B cell (primary cell): Measurements from ENCODE around the gene N4BP2L1. TPM values are rescaled to one million over a fixed set of nuclear protein-coding genes. Genes with fewer than 3 reads are reported as not detected.

Source experiments
- ATAC-seq: fragments of 200-7000 bp; cut with Tn5 transposase; one replicate; pipeline ENCODE4 v1.10.0; 2021; ENCODE audit warnings: low read depth, mild to moderate bottlenecking, moderate number of reproducible peaks, moderate library complexity
- CTCF ChIA-PET: fragments of 350-600 bp; sonication (Branson Sonifier 250); formaldehyde crosslinking; loops from one replicate; lab custom pipeline; 2021; ENCODE audit warnings: antibody characterized with exemption, inconsistent platforms; lab: Charles Lee
- POLR2A ChIA-PET: fragments of 350-600 bp; sonication (Branson Sonifier 250); formaldehyde crosslinking; loops from one replicate; lab custom pipeline; 2021; ENCODE audit warnings: antibody characterized with exemption; lab: Charles Lee
- DNase-seq: peaks from one replicate; pipeline ENCODE4 v3.0.0; 2013
- H2AFZ ChIP-seq: 2 replicates; pipeline ENCODE4 v1.6.1; 2012; ENCODE audit warnings: mild to moderate bottlenecking, low read depth, low read length; ENCODE audit not compliant: insufficient read depth, poor library complexity, severe bottlenecking
- H3K27ac ChIP-seq, 2 donors: 1 replicate in 1 of 2; 2 replicates in 1 of 2; pipeline ENCODE4 v1.5.1; 2012 to 2013; ENCODE audit warnings: low read length in 2 of 2, mild to moderate bottlenecking in 2 of 2, moderate library complexity in 1 of 2
- H3K27me3 ChIP-seq, 4 experiments: fragments of 200-600 bp in 1 of 4; sonication (generic) in 1 of 4; replicated peaks in 1 of 4; 1 replicate in 2 of 4; 2 replicates in 2 of 4; pipeline versions ENCODE4 v1.6.1 to v1.7.0; 2013 to 2016; ENCODE audit warnings: low read length in 3 of 4, mild to moderate bottlenecking in 2 of 4, mixed read lengths in 1 of 4, moderate library complexity in 1 of 4; ENCODE audit not compliant: insufficient read depth in 4 of 4, control insufficient read depth in 3 of 4; ENCODE audit errors: control extremely low read depth in 1 of 4
- H3K36me3 ChIP-seq, 2 experiments: replicated peaks in 1 of 2; 1 replicate in 1 of 2; 2 replicates in 1 of 2; pipeline versions ENCODE4 v1.6.1 to v1.7.1; 2013; ENCODE audit warnings: low read length in 1 of 2; ENCODE audit not compliant: insufficient read depth in 2 of 2, control insufficient read depth in 1 of 2; ENCODE audit errors: control extremely low read depth in 1 of 2, extremely low read depth in 1 of 2
- H3K4me1 ChIP-seq, 2 donors: fragments of 200-600 bp in 1 of 2; sonication (generic) in 1 of 2; 1 replicate in 1 of 2; 2 replicates in 1 of 2; pipeline versions ENCODE4 v1.5.1 to v1.6.1; 2013 to 2017; ENCODE audit warnings: low read length in 2 of 2; ENCODE audit not compliant: control insufficient read depth in 2 of 2, insufficient read depth in 2 of 2
- H3K4me2 ChIP-seq: replicated peaks from 2 replicates; pipeline ENCODE3; 2012; ENCODE audit warnings: mild to moderate bottlenecking, low read depth, low read length; ENCODE audit not compliant: poor library complexity, severe bottlenecking
- H3K4me3 ChIP-seq, 5 experiments: fragments of 200-600 bp in 1 of 5; sonication (generic) in 1 of 5; 1 replicate in 3 of 5; 2 replicates in 2 of 5; pipeline versions ENCODE4 v1.5.1 to v1.7.0; 2011 to 2016; ENCODE audit warnings: low read length in 4 of 5, mild to moderate bottlenecking in 4 of 5, low read depth in 2 of 5, control low read depth in 1 of 5, moderate library complexity in 1 of 5; ENCODE audit not compliant: insufficient read depth in 1 of 5; ENCODE audit errors: control extremely low read depth in 1 of 5, extremely low read depth in 1 of 5
- H3K79me2 ChIP-seq: fragments of 200-600 bp; sonication (generic); one replicate; pipeline ENCODE4 v1.6.0; 2016; ENCODE audit warnings: low read length; ENCODE audit not compliant: control insufficient read depth, insufficient read depth
- H3K9ac ChIP-seq: fragments of 200-600 bp; sonication (generic); 2 replicates; pipeline ENCODE4 v1.6.1; 2017; ENCODE audit warnings: mild to moderate bottlenecking, low read length, moderate library complexity
- H3K9me3 ChIP-seq, 3 donors: one replicate each; pipeline versions ENCODE4 v1.6.1 to v1.7.1; 2013; ENCODE audit warnings: low read length in 2 of 3; ENCODE audit not compliant: control insufficient read depth in 2 of 3, insufficient read depth in 1 of 3; ENCODE audit errors: control extremely low read depth in 1 of 3
- H4K20me1 ChIP-seq: 2 replicates; pipeline ENCODE4 v1.6.0; 2012; ENCODE audit warnings: mild to moderate bottlenecking, low read length; ENCODE audit not compliant: insufficient read depth, control insufficient read depth, poor library complexity, severe bottlenecking
- H3K27ac Mint-ChIP-seq: one replicate; pipeline ENCODE4 v1.8.0; 2021; ENCODE audit warnings: mixed read lengths
- H3K27me3 Mint-ChIP-seq: one replicate; pipeline ENCODE4 v1.8.0; 2021; ENCODE audit warnings: mixed read lengths
- H3K4me1 Mint-ChIP-seq: one replicate; pipeline ENCODE4 v1.8.0; 2021; ENCODE audit warnings: mixed read lengths
- H3K4me3 Mint-ChIP-seq: one replicate; pipeline ENCODE4 v1.8.0; 2021; ENCODE audit warnings: mixed read lengths
- H3K9me3 Mint-ChIP-seq: one replicate; pipeline ENCODE4 v1.8.0; 2022; ENCODE audit warnings: mixed read lengths; ENCODE audit not compliant: insufficient read depth
- CTCF ChIP-seq: fragments of 200-600 bp; IDR thresholded peaks from one replicate; pipeline ENCODE4 v1.8.0; 2022; ENCODE audit warnings: antibody characterized with exemption, mild to moderate bottlenecking
- EZH2 ChIP-seq: IDR thresholded peaks from 2 replicates; pipeline ENCODE4 v1.6.1; 2012; ENCODE audit warnings: borderline replicate concordance, low read depth, mild to moderate bottlenecking, moderate library complexity, low read length; ENCODE audit not compliant: insufficient read depth, poor library complexity, severe bottlenecking
- WGBS: methylation state at CpG from one replicate; pipeline ENCODE4 v1.1.5; 2013; ENCODE audit warnings: missing lambda C conversion rate; ENCODE audit not compliant: insufficient coverage; 5-methylcytosine and 5-hydroxymethylcytosine counted together
- intact Hi-C: fragments of 100-400 bp; cut with micrococcal nuclease; formaldehyde crosslinking; loops from one replicate; pipeline ENCODE4 v1.10.0; 2022
- polyA plus RNA-seq: library from polyadenylated mRNA; depleted of rRNA; stranded (reverse); fragments of >200 nt; gene quantifications from 2 replicates; pipeline ENCODE4 v1.2.3, GENCODE V29; 2012
- total RNA-seq, 2 donors: library from RNA; stranded (reverse); fragments of 120-200 nt in 1 of 2; gene quantifications; 1 replicate in 1 of 2; 2 replicates in 1 of 2; pipeline versions ENCODE4 v1.2.3 to v1.2.4, GENCODE V29; 2013 to 2022

N4BP2L1 gene
- total and polyA plus RNA-seq, 2 donors (not counting 1 experiment from before 2014, with no cell fraction given), result 50.9 to 52.8 TPM

DNA sequence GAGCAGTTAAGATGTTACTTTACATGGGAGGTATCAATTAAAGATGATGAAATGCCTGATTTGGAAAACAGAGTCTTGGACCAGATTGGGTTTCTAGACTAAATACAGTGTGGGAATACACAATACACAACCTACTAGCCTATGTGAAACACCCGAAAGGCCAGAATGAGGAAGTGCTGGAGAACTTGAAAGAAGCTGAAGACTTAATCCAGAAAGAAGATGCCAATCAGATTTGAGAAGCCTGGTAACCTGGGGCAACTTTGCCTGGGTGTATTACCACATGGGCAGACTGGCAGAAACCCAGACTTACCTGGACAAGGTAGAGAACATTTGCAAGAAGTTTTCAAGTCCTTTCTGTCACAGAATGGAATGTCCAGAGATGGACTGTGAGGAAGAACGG, 43.2 kb downstream of the N4BP2L1 start:
- TF ChIP-seq EZH2, result no peak
- TF ChIP-seq CTCF, result no peak
- H3K27ac Mint-ChIP-seq, result no peak overlapping the region
- intact Hi-C loops, result no loop called here
- no peak overlapping the region for H3K9ac ChIP-seq
- H3K27me3 ChIP-seq, result no peaks in the 10 kb centered on the region
- DNase-seq (no peak), ATAC-seq (no peak)
- H2AFZ ChIP-seq, result no peak overlapping the region
- H3K36me3 ChIP-seq, result no peaks in the 10 kb centered on the region
- H3K4me2 ChIP-seq, result no peak overlapping the region
- H3K79me2 ChIP-seq, result no peaks in the 10 kb centered on the region
- no peak overlapping the region for H3K4me3 ChIP-seq
- no peaks in the 10 kb centered on the region for H3K4me1 ChIP-seq
- ChIA-PET CTCF (no interaction called here), POLR2A (no interaction called here)
- H3K9me3 ChIP-seq, result no peaks in the 10 kb centered on the region
- H4K20me1 ChIP-seq, result no peaks in the 10 kb centered on the region
- no peaks in the 10 kb centered on the region for H3K4me1 Mint-ChIP-seq
- no peak overlapping the region for H3K4me3 Mint-ChIP-seq
- no peaks in the 10 kb centered on the region for H3K27me3 Mint-ChIP-seq
- H3K9me3 Mint-ChIP-seq, result no peaks in the 10 kb centered on the region
- WGBS, result 86% methylated on average over 2 of the region's 2 CpGs
- no peak overlapping the region for H3K27ac ChIP-seq

DNA sequence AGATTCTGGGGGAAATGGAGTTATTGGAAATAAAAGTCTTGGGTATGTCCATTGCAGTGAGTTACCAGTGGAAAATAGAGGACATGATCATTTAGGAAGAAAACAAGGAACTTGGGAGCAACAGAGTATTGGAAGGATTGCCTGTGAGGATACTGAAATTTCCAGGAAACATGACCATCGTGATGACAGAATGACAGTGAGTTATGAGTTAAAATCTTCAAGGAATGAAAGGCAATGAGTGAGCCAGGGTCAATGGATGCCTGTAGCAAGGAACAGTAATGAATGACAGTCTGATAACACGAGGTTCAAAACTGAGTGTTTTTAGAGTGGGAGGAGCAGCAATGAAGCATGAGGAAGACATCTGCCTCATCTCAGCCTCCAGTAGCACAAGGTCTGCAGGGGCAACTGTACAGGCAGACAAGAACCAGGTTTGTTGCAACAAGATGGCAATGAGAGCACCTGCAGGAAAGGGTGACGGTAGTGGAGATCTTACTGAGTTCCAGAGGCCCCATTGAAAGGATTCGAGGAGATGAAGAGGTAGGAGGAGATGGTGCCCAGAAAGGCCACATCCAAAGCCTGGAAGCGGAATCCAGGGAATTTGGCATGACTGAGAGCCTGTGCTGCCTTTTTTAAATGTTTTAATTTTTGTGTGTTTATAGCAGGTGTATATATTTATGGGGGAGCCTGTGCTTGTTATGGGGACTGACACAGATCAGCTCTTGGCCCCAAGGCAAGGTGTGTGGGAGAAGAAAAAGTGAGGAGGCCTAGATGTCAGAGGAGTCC, 43.9 kb downstream of the N4BP2L1 start:
- CTCF ChIA-PET, result interaction anchor here (1.3 kb wide), 1 partner anchor 59 kb away, joined by 3 read pairs; no protein-coding TSS in a partner anchor

More for the DNA sequence above, 43.9 kb downstream of the N4BP2L1 start:
- no peak overlapping the region for H3K27ac ChIP-seq
- no peak for DNase-seq
- H3K4me2 ChIP-seq, result no peak overlapping the region
- no peaks in the 10 kb centered on the region for H3K9me3 Mint-ChIP-seq
- H3K36me3 ChIP-seq, result no peaks in the 10 kb centered on the region
- no peaks in the 10 kb centered on the region for H3K9me3 ChIP-seq
- no peaks in the 10 kb centered on the region for H3K27me3 ChIP-seq
- no peaks in the 10 kb centered on the region for H3K4me1 Mint-ChIP-seq
- no peaks in the 10 kb centered on the region for H3K4me1 ChIP-seq
- H3K27me3 Mint-ChIP-seq, result no peaks in the 10 kb centered on the region
- H4K20me1 ChIP-seq, result no peaks in the 10 kb centered on the region
- POLR2A ChIA-PET, result no interaction called here
- H3K4me3 Mint-ChIP-seq, result no peak overlapping the region
- H3K27ac Mint-ChIP-seq, result no peak overlapping the region
- no peak for ATAC-seq
- no peak overlapping the region for H3K9ac ChIP-seq
- WGBS, result 95% methylated on average over 5 of the region's 5 CpGs
- H3K4me3 ChIP-seq, result no peak overlapping the region
- H3K79me2 ChIP-seq, result no peaks in the 10 kb centered on the region
- intact Hi-C loops, result no loop called here
- TF ChIP-seq EZH2 (no peak), CTCF (no peak)
- no peak overlapping the region for H2AFZ ChIP-seq
